Upper lobe of right lung (tissue), 1 donor: ENCODE measurements around the gene LILRB4. TPM values are rescaled to one million over a fixed set of nuclear protein-coding genes. Genes with fewer than 3 reads are reported as not detected.
"Not testable (repeated sequence)": the region's sequence is repeated elsewhere in the genome, so short reads cannot be mapped to it uniquely, and the experiment has no call there.

ENCODE experiments used
- ATAC-seq: fragments of 200-7000 bp; cut with Tn5 transposase; one replicate; pipeline ENCODE4 v1.9.1; 2020; ENCODE audit warnings: mild to moderate bottlenecking, moderate library complexity
- DNase-seq: peaks from one replicate; pipeline ENCODE4 v3.0.0-alpha.2; 2020
- H3K27ac ChIP-seq: fragments of 200-600 bp; one replicate; pipeline ENCODE4 v1.8.0; 2022
- H3K27me3 ChIP-seq: fragments of 200-600 bp; one replicate; pipeline ENCODE4 v1.8.0; 2022; ENCODE audit warnings: mild to moderate bottlenecking
- H3K36me3 ChIP-seq: fragments of 200-600 bp; one replicate; pipeline ENCODE4 v1.8.0; 2022
- H3K4me1 ChIP-seq: fragments of 200-600 bp; one replicate; pipeline ENCODE4 v1.8.0; 2022
- H3K4me3 ChIP-seq: fragments of 200-600 bp; one replicate; pipeline ENCODE4 v1.8.0; 2022; ENCODE audit warnings: mild to moderate bottlenecking
- H3K9me3 ChIP-seq: fragments of 200-600 bp; one replicate; pipeline ENCODE4 v1.8.0; 2022
- CTCF ChIP-seq: fragments of 200-600 bp; IDR thresholded peaks from one replicate; pipeline ENCODE4 v1.8.0; 2022; ENCODE audit warnings: antibody characterized with exemption
- intact Hi-C: fragments of 100-400 bp; cut with DNase I; formaldehyde crosslinking; loops from one replicate; pipeline ENCODE4 v1.11.0; 2022
- total RNA-seq: library from RNA; stranded (reverse); fragmentation: NEBNext Ultra II Directional; extraction: Animal tissue kit (Norgen Biotek cat#: 25700); gene quantifications from one replicate; pipeline ENCODE4 v1.2.1, GENCODE V29; 2021
- donor health status: DM: no; HTN: yes; CAD: no; lungs with severe emphysema.

LILRB4 gene
- total RNA-seq, 1 donor from 2014 or later: 29.8 TPM

- H3K27ac ChIP-seq: no peak overlapping the region
- H3K27me3 ChIP-seq: no peaks in the 10 kb centered on the region
- ATAC-seq (no peak), DNase-seq (no peak)
- no peaks in the 10 kb centered on the region for H3K36me3 ChIP-seq
- TF ChIP-seq CTCF: no peak
- intact Hi-C loops: no loop called here
- no peaks in the 10 kb centered on the region for H3K4me1 ChIP-seq
- no peaks in the 10 kb centered on the region for H3K9me3 ChIP-seq
- H3K4me3 ChIP-seq: no peak overlapping the region
Observed at GRCh38 chr19:54622431-54622830, 40.4 kb upstream of the LILRB4 start.

- H3K27ac ChIP-seq, intact Hi-C loops, H3K36me3 ChIP-seq, DNase-seq, H3K4me3 ChIP-seq, H3K4me1 ChIP-seq, H3K9me3 ChIP-seq, H3K27me3 ChIP-seq: not testable (repeated sequence)
- ATAC-seq: peak; percentile 12
Observed at GRCh38 chr19:54624234-54624633, 38.6 kb upstream of the LILRB4 start.

GRCh38 chr19:54624934-54625730, 37.7 kb upstream of the LILRB4 start:
- H3K36me3 ChIP-seq, H3K27ac ChIP-seq, H3K9me3 ChIP-seq, intact Hi-C loops, H3K4me1 ChIP-seq, H3K4me3 ChIP-seq, H3K27me3 ChIP-seq, DNase-seq: not testable (repeated sequence)
- peak; percentile 34 for ATAC-seq

GRCh38 chr19:54626757-54627156, 36.0 kb upstream of the LILRB4 start:
- no peak for TF ChIP-seq CTCF
- no peak for ATAC-seq
- intact Hi-C loops: no loop called here

GRCh38 chr19:54627912-54628311, 34.9 kb upstream of the LILRB4 start:
- intact Hi-C loops, DNase-seq, H3K9me3 ChIP-seq, H3K27me3 ChIP-seq, H3K36me3 ChIP-seq, H3K4me3 ChIP-seq, ATAC-seq, H3K4me1 ChIP-seq, H3K27ac ChIP-seq: not testable (repeated sequence)

More at GRCh38 chr19:54626757-54627156, 36.0 kb upstream of the LILRB4 start:
- Histone ChIP-seq H3K4me3 (no peak overlapping the region), H3K27me3 (no peaks in the 10 kb centered on the region), H3K9me3 (no peaks in the 10 kb centered on the region), H3K27ac (no peak overlapping the region), H3K36me3 (no peaks in the 10 kb centered on the region), H3K4me1 (no peaks in the 10 kb centered on the region)
- DNase-seq: no peak

- H3K4me1 ChIP-seq, H3K36me3 ChIP-seq, H3K27ac ChIP-seq, intact Hi-C loops, H3K9me3 ChIP-seq, H3K27me3 ChIP-seq: not testable (repeated sequence)
- peak; percentile 67 for DNase-seq
- H3K4me3 ChIP-seq: peak within 1 kb of the TSS; percentile 32
- ATAC-seq: peak; percentile 67
Observed at GRCh38 chr19:54630262-54630661, 32.5 kb upstream of the LILRB4 start, which contains the start of gene LILRB1. LILRB1 (plus strand) TSS chr19:54630484; CDS start chr19:54631074, 590 bp downstream.

- Histone ChIP-seq H3K4me3 (peak overlapping the region; percentile 32), H3K9me3 (no peaks in the 10 kb centered on the region), H3K4me1 (no peaks in the 10 kb centered on the region), H3K27me3 (peaks cover 8% of the 10 kb centered on the region), H3K36me3 (no peaks in the 10 kb centered on the region), H3K27ac (no peak overlapping the region)
- ATAC-seq (peak; percentile 55), DNase-seq (no peak)
- intact Hi-C loops: no loop called here
- TF ChIP-seq CTCF: no peak
Observed at GRCh38 chr19:54630782-54631181, 32.0 kb upstream of the LILRB4 start.

- DNase-seq, H3K4me3 ChIP-seq, H3K36me3 ChIP-seq, intact Hi-C loops, H3K4me1 ChIP-seq, H3K27ac ChIP-seq, H3K27me3 ChIP-seq, H3K9me3 ChIP-seq, ATAC-seq: not testable (repeated sequence)
Observed at GRCh38 chr19:54631489-54632337, 31.1 kb upstream of the LILRB4 start.

GRCh38 chr19:54632517-54632916, 30.3 kb upstream of the LILRB4 start:
- H3K27ac ChIP-seq, H3K9me3 ChIP-seq, DNase-seq, H3K4me3 ChIP-seq, ATAC-seq, intact Hi-C loops, H3K27me3 ChIP-seq, H3K36me3 ChIP-seq, H3K4me1 ChIP-seq: not testable (repeated sequence)
